ENCODE results near the gene OGG1. TPM values are rescaled to one million over a fixed set of nuclear protein-coding genes. Genes with fewer than 3 reads are reported as not detected.

The OGG1 gene
- total and polyA plus RNA-seq, 12 donors: 13.3 to 34.9 (median 21.9) TPM

DNA sequence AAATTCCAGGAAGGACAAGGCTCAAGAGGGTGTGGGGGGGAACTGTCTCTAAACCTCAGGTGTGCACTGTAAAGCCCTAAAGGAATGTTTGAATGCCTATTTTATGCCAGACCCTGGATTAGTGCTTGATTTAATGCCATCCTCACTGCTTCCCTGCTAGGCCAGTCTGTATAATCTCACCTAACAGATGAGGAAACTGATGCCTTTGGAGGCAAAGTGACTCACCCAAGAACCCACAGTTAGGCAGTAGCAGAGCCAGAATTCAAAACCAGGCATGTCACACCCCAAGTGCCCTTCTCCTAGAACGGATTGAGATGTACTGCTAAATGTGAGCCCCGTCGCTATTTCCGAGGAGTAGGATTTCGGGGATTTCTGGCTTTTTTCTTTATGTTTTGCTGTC is 12.2 kb downstream of the OGG1 start:
- Histone ChIP-seq H3K27me3 (no peaks in the 10 kb centered on the region), H3K36me3 (replicated peaks in 1 of 2) (peaks cover 0 to 77% of the 10 kb centered on the region in 2 donors), H3K9me3 (replicated peaks in 1 of 3) (no peaks in the 10 kb centered on the region), H3K4me1 (replicated peaks in 1 of 2) (peaks cover 4 to 11% of the 10 kb centered on the region in 2 donors), H3K4me3 (no peak overlapping the region), H3K27ac (no peak overlapping the region)
- TF ChIP-seq, protein P1, sequence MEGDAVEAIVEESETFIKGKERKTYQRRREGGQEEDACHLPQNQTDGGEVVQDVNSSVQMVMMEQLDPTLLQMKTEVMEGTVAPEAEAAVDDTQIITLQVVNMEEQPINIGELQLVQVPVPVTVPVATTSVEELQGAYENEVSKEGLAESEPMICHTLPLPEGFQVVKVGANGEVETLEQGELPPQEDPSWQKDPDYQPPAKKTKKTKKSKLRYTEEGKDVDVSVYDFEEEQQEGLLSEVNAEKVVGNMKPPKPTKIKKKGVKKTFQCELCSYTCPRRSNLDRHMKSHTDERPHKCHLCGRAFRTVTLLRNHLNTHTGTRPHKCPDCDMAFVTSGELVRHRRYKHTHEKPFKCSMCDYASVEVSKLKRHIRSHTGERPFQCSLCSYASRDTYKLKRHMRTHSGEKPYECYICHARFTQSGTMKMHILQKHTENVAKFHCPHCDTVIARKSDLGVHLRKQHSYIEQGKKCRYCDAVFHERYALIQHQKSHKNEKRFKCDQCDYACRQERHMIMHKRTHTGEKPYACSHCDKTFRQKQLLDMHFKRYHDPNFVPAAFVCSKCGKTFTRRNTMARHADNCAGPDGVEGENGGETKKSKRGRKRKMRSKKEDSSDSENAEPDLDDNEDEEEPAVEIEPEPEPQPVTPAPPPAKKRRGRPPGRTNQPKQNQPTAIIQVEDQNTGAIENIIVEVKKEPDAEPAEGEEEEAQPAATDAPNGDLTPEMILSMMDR (IDR thresholded peaks at IDR 0.05): no peak
- TF ChIP-seq POLR2A (IDR thresholded peaks at IDR 0.05): no peak
- WGBS, 4 donors: 93 to 97% (median 96%) methylated on average over 5 of the region's 5 CpGs
- no peak for DNase-seq
- intact Hi-C loops (cut with DNase I): no loop called here

DNA sequence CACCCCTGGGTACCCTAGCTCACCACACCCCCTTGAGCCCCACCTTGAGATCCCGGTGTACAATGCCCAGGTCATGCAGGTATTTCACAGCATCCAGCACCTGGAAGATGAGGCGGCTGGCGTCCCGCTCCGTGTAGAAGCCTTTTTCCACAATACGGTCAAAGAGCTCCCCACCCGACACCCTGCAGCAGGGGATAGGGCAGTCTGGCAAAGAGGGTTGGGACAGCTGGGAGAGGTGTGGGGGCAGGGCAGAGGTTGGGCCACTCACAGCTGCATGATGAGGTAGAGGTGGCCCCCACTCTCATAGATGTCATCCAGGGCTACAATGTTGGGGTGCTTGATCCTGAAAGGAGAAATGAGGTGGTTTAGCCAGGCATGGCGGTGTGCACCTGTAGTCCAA is 13.1 kb downstream of the OGG1 start:
- intact Hi-C loops (cut with DNase I): no loop called here
- Histone ChIP-seq H3K9me3 (replicated peaks in 1 of 3) (no peaks in the 10 kb centered on the region), H3K4me3 (no peak overlapping the region), H3K4me1 (replicated peaks in 1 of 2) (peaks cover 9 to 21% of the 10 kb centered on the region in 2 donors), H3K36me3 (replicated peaks in 1 of 2) (peaks cover 0 to 67% of the 10 kb centered on the region in 2 donors), H3K27me3 (no peaks in the 10 kb centered on the region), H3K27ac (no peak overlapping the region)
- TF ChIP-seq POLR2A (IDR thresholded peaks at IDR 0.05): no peak
- TF ChIP-seq, protein P1 (IDR thresholded peaks at IDR 0.05): no peak
- DNase-seq: no peak
- WGBS, 4 donors: 85 to 98% (median 92%) methylated on average over 6 to 8 of the region's 8 CpGs

DNA sequence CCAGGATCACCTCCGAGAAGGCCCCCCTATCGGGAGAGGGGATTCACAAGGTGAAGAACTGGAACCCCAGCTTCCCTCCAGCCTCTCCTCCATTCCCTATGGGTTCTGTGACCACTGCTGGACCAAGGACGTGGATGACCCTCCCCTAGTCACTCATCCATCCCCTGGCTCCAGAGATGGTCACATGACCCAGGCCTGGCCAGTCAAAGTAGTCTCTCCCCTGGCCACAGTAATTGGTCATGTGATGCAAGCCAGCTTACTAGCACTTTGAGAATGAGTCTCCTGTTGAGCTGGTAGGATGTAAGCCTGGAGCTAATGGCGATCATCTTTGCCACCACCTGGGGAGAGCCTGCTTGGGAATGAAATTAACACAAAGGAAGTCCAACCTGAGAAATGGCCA is 16.1 kb downstream of the OGG1 start:
- H3K9me3 ChIP-seq (replicated peaks in 1 of 3): no peaks in the 10 kb centered on the region
- peak overlapping the region in 1 of 5 donors; percentile 11 for H3K27ac ChIP-seq
- no peak for DNase-seq
- intact Hi-C loops (cut with DNase I): no loop called here
- TF ChIP-seq, protein P1 (IDR thresholded peaks at IDR 0.05): no peak
- TF ChIP-seq POLR2A (IDR thresholded peaks at IDR 0.05): no peak
- 82 to 88% (median 86%) methylated on average over 4 of the region's 4 CpGs for WGBS, 4 donors
- H3K36me3 ChIP-seq (replicated peaks in 1 of 2): peaks cover 0 to 43% of the 10 kb centered on the region in 2 donors
- no peaks in the 10 kb centered on the region for H3K27me3 ChIP-seq
- H3K4me1 ChIP-seq (replicated peaks in 1 of 2): peaks cover 30 to 42% of the 10 kb centered on the region in 2 donors
- no peak overlapping the region for H3K4me3 ChIP-seq

DNA sequence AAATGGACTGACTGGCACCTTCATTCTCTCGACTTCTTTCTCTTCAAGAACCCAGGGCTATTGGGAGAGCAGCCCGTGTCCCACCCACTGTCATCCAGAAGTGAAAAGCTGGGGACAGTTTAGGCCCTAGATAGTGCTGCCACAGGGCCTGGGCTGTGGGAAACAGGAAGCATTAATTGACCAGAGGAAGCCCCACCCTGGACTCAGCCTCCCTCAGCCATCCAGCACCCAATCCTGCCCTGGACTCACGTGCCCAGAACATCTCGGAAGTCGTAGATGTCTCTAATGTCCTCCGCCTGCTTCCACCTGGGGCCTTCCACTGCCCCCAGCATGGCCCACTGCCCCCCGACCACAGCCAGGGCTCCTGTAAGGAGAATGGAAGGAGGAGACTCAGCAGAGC is 17.7 kb downstream of the OGG1 start:
- Histone ChIP-seq H3K27ac (peak overlapping the region in 2 of 5 donors; percentile 89 to 92), H3K4me1 (replicated peaks in 1 of 2) (peaks cover 37 to 49% of the 10 kb centered on the region in 2 donors), H3K4me3 (peak overlapping the region in 1 of 4 donors; percentile 73), H3K9me3 (replicated peaks in 1 of 3) (no peaks in the 10 kb centered on the region), H3K36me3 (replicated peaks in 1 of 2) (peaks cover 0 to 28% of the 10 kb centered on the region in 2 donors), H3K27me3 (no peaks in the 10 kb centered on the region)
- no peak for TF ChIP-seq POLR2A (IDR thresholded peaks at IDR 0.05)
- TF ChIP-seq, protein P1 (IDR thresholded peaks at IDR 0.05): no peak
- intact Hi-C loops (cut with DNase I): no loop called here
- peak in 1 of 7 donors; percentile 50 for DNase-seq
- WGBS, 4 donors: 45 to 49% (median 48%) methylated on average over 4 to 7 of the region's 7 CpGs

Measured in adrenal gland (tissue), 12 donors.